Measurements from ENCODE around the gene ARFGEF3. TPM values are rescaled to one million over a fixed set of nuclear protein-coding genes. Genes with fewer than 3 reads are reported as not detected.

ARFGEF3 gene
- total and polyA plus RNA-seq, 4 donors = 4.7 to 28.1 (median 14.0) TPM

GRCh38 chr6:138377042-138377441 lies 215.3 kb downstream of the ARFGEF3 start:
- H3K27me3 ChIP-seq (ENCODE audit: control insufficient read depth in 3 of 3, insufficient read depth in 3 of 3, low read length in 2 of 3) = no peaks in the 10 kb centered on the region
- TF ChIP-seq, protein P1, sequence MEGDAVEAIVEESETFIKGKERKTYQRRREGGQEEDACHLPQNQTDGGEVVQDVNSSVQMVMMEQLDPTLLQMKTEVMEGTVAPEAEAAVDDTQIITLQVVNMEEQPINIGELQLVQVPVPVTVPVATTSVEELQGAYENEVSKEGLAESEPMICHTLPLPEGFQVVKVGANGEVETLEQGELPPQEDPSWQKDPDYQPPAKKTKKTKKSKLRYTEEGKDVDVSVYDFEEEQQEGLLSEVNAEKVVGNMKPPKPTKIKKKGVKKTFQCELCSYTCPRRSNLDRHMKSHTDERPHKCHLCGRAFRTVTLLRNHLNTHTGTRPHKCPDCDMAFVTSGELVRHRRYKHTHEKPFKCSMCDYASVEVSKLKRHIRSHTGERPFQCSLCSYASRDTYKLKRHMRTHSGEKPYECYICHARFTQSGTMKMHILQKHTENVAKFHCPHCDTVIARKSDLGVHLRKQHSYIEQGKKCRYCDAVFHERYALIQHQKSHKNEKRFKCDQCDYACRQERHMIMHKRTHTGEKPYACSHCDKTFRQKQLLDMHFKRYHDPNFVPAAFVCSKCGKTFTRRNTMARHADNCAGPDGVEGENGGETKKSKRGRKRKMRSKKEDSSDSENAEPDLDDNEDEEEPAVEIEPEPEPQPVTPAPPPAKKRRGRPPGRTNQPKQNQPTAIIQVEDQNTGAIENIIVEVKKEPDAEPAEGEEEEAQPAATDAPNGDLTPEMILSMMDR (IDR thresholded peaks at IDR 0.05; ENCODE audit: control extremely low read depth, extremely low read depth) = no peak
- no peak overlapping the region for H3K9ac ChIP-seq (ENCODE audit: insufficient read depth in 1 of 2, low read length in 2 of 2)
- H3K36me3 ChIP-seq (ENCODE audit: control insufficient read depth in 4 of 4, insufficient read depth in 4 of 4, low read length in 4 of 4) = no peaks in the 10 kb centered on the region
- DNase-seq (no peak), ATAC-seq (ENCODE audit: insufficient read depth, low FRiP score) (no peak)
- no peaks in the 10 kb centered on the region for H3K9me3 ChIP-seq (ENCODE audit: control insufficient read depth in 4 of 4, insufficient read depth in 3 of 4, low read length in 3 of 4)
- H3K27ac ChIP-seq (ENCODE audit: low read depth in 1 of 2, low read length in 1 of 2) = no peak overlapping the region
- peaks cover 0 to 2% (median 0%) of the 10 kb centered on the region in 5 donors for H3K4me1 ChIP-seq (ENCODE audit: control insufficient read depth in 5 of 5, insufficient read depth in 5 of 5, low read length in 5 of 5)
- H3K4me3 ChIP-seq = no peak overlapping the region

DNA sequence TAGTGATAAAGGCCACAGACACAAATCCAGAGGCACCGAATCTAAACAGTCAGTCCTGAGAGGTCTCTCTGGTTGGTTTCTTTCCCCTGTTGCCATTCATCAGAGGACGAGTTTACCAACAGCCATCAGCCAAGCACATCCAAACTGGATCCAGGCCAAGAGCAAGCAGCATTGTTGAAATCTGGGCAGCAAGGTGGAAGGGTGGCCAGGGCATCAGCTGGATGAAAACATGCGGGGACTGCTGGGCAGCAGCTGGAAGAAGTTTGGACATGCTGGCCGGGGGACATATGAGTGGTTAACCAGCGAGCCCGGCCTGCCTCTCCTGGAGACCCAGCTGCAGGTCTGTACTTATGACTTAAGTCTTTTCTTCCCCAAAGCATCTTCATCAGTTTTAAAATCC lies 216.1 kb downstream of the ARFGEF3 start, which contains the start of gene SMIM28:
Gene SMIM28 (plus strand): TSS at position 62 of the 400 bp plus-strand sequence. CDS start 168 bp downstream, at position 230.
- H3K4me1 ChIP-seq (ENCODE audit: control insufficient read depth in 5 of 5, insufficient read depth in 5 of 5, low read length in 5 of 5) = peaks cover 0 to 2% (median 0%) of the 10 kb centered on the region in 5 donors
- no peak for ATAC-seq (ENCODE audit: insufficient read depth, low FRiP score)
- 84 to 86% methylated on average over 6 of the region's 6 CpGs for WGBS, 2 donors

GRCh38 chr6:138378463-138378862 lies 216.7 kb downstream of the ARFGEF3 start:
- no peak for ATAC-seq (ENCODE audit: insufficient read depth, low FRiP score)
- no peak overlapping the region for H3K27ac ChIP-seq (ENCODE audit: low read depth in 1 of 2, low read length in 1 of 2)
- no peak for DNase-seq
- no peaks in the 10 kb centered on the region for H3K9me3 ChIP-seq (ENCODE audit: control insufficient read depth in 4 of 4, insufficient read depth in 3 of 4, low read length in 3 of 4)
- 72 to 83% methylated on average over 4 of the region's 4 CpGs for WGBS, 2 donors
- peaks cover 0 to 2% (median 0%) of the 10 kb centered on the region in 5 donors for H3K4me1 ChIP-seq (ENCODE audit: control insufficient read depth in 5 of 5, insufficient read depth in 5 of 5, low read length in 5 of 5)
- no peaks in the 10 kb centered on the region for H3K36me3 ChIP-seq (ENCODE audit: control insufficient read depth in 4 of 4, insufficient read depth in 4 of 4, low read length in 4 of 4)
- no peak overlapping the region for H3K4me3 ChIP-seq
- no peak overlapping the region for H3K9ac ChIP-seq (ENCODE audit: insufficient read depth in 1 of 2, low read length in 2 of 2)
- H3K27me3 ChIP-seq (ENCODE audit: control insufficient read depth in 3 of 3, insufficient read depth in 3 of 3, low read length in 2 of 3) = no peaks in the 10 kb centered on the region
- TF ChIP-seq, protein P1 (IDR thresholded peaks at IDR 0.05; ENCODE audit: control extremely low read depth, extremely low read depth) = no peak

More for the DNA sequence above, 216.1 kb downstream of the ARFGEF3 start, which contains the start of gene SMIM28:
- TF ChIP-seq, protein P1 (IDR thresholded peaks at IDR 0.05; ENCODE audit: control extremely low read depth, extremely low read depth) = no peak
- H3K9me3 ChIP-seq (ENCODE audit: control insufficient read depth in 4 of 4, insufficient read depth in 3 of 4, low read length in 3 of 4) = no peaks in the 10 kb centered on the region
- H3K27ac ChIP-seq (ENCODE audit: low read depth in 1 of 2, low read length in 1 of 2) = no peak within 1 kb of the TSS
- H3K36me3 ChIP-seq (ENCODE audit: control insufficient read depth in 4 of 4, insufficient read depth in 4 of 4, low read length in 4 of 4) = no peaks in the 10 kb centered on the region
- H3K27me3 ChIP-seq (ENCODE audit: control insufficient read depth in 3 of 3, insufficient read depth in 3 of 3, low read length in 2 of 3) = no peaks in the 10 kb centered on the region
- H3K9ac ChIP-seq (ENCODE audit: insufficient read depth in 1 of 2, low read length in 2 of 2) = no peak within 1 kb of the TSS
- no peak within 1 kb of the TSS for H3K4me3 ChIP-seq
- DNase-seq = no peak

All from lung (tissue), 12 donors.